ENCODE data around the gene YOD1. TPM values are rescaled to one million over a fixed set of nuclear protein-coding genes. Genes with fewer than 3 reads are reported as not detected.

The YOD1 gene
- total and polyA plus RNA-seq, 2 of the 13 experiments (the other 11 are each of a cell fraction or from before 2014, with no cell fraction given): 3.4 to 9.1 TPM

DNA sequence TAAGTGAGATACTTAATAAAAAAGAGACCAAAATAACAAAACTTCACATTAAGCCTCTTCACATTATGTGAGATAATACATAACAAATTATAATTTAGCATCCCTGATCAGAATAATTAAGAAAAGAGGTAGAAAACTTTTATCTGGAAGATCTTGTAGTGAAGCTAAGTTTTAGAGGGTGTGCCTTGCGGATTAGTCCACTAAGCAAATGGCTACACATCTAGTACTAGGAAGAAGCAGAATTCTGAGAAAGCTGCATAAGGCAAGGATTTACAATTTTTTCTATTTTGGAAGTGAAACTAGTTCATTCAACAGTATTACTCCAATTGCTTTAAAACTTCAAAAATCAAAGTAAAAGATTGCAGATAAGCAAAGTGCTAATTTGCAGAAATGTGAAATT is 3.5 kb downstream of the YOD1 start:
- CTCF ChIA-PET (ENCODE audit: low intra/inter-chr PET ratio, low total read pairs): no interaction called here
- H3K4me2 ChIP-seq (ENCODE audit: low read depth, low read length): peak overlapping the region; percentile 52
- no peak overlapping the region for H3K9ac ChIP-seq (ENCODE audit: insufficient read depth, low read depth, low read length)
- TF ChIP-seq, protein P1, sequence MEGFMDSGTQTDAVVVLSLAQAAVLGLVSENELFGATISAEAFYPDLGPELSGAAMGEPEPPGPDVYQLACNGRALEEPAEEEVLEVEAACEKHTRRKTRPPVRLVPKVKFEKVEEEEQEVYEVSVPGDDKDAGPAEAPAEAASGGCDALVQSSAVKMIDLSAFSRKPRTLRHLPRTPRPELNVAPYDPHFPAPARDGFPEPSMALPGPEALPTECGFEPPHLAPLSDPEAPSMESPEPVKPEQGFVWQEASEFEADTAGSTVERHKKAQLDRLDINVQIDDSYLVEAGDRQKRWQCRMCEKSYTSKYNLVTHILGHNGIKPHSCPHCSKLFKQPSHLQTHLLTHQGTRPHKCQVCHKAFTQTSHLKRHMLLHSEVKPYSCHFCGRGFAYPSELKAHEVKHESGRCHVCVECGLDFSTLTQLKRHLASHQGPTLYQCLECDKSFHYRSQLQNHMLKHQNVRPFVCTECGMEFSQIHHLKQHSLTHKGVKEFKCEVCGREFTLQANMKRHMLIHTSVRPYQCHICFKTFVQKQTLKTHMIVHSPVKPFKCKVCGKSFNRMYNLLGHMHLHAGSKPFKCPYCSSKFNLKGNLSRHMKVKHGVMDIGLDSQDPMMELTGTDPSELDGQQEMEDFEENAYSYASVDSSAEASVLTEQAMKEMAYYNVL (CRISPR knock-in tag; IDR thresholded peaks at IDR 0.05; ENCODE audit: borderline replicate concordance): no peak
- TF ChIP-seq, protein P2, sequence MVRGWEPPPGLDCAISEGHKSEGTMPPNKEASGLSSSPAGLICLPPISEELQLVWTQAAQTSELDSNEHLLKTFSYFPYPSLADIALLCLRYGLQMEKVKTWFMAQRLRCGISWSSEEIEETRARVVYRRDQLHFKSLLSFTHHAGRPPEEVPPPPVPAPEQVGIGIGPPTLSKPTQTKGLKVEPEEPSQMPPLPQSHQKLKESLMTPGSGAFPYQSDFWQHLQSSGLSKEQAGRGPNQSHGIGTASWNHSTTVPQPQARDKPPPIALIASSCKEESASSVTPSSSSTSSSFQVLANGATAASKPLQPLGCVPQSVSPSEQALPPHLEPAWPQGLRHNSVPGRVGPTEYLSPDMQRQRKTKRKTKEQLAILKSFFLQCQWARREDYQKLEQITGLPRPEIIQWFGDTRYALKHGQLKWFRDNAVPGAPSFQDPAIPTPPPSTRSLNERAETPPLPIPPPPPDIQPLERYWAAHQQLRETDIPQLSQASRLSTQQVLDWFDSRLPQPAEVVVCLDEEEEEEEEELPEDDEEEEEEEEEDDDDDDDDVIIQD (CRISPR knock-in tag; IDR thresholded peaks at IDR 0.05; ENCODE audit: low read depth): no peak
- TF ChIP-seq, protein P3, sequence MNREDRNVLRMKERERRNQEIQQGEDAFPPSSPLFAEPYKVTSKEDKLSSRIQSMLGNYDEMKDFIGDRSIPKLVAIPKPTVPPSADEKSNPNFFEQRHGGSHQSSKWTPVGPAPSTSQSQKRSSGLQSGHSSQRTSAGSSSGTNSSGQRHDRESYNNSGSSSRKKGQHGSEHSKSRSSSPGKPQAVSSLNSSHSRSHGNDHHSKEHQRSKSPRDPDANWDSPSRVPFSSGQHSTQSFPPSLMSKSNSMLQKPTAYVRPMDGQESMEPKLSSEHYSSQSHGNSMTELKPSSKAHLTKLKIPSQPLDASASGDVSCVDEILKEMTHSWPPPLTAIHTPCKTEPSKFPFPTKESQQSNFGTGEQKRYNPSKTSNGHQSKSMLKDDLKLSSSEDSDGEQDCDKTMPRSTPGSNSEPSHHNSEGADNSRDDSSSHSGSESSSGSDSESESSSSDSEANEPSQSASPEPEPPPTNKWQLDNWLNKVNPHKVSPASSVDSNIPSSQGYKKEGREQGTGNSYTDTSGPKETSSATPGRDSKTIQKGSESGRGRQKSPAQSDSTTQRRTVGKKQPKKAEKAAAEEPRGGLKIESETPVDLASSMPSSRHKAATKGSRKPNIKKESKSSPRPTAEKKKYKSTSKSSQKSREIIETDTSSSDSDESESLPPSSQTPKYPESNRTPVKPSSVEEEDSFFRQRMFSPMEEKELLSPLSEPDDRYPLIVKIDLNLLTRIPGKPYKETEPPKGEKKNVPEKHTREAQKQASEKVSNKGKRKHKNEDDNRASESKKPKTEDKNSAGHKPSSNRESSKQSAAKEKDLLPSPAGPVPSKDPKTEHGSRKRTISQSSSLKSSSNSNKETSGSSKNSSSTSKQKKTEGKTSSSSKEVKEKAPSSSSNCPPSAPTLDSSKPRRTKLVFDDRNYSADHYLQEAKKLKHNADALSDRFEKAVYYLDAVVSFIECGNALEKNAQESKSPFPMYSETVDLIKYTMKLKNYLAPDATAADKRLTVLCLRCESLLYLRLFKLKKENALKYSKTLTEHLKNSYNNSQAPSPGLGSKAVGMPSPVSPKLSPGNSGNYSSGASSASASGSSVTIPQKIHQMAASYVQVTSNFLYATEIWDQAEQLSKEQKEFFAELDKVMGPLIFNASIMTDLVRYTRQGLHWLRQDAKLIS (CRISPR knock-in tag; IDR thresholded peaks at IDR 0.05): no peak
- no peak for TF ChIP-seq ZNF446 (CRISPR knock-in tag; IDR thresholded peaks at IDR 0.05)
- TF ChIP-seq SMARCE1 (IDR thresholded peaks at IDR 0.05; ENCODE audit: borderline replicate concordance): no peak
- peaks cover 72% of the 10 kb centered on the region for H3K4me1 ChIP-seq (ENCODE audit: insufficient read depth, low read length)
- DNase-seq (ENCODE audit: low spot score) (no peak), FAIRE-seq (no peak), ATAC-seq (no peak)
- no peak overlapping the region for H2AFZ ChIP-seq (ENCODE audit: low read length)
- intact Hi-C loops (cut with micrococcal nuclease; ENCODE audit: unreplicated experiment) (no loop called here), in situ Hi-C loops (cut with HindIII; ENCODE audit: extremely low pct_ligation_motif_present, low pct_unique_long_range_greater_than_20kb) (no loop called here)
- POLR2A ChIA-PET: interaction anchor here (2.1 kb wide), 1 partner anchor 15 kb away, joined by 5 read pairs; the partner anchor contains the start of gene C1orf116
- H3K36me3 ChIP-seq (replicated peaks in 1 of 2; ENCODE audit: control insufficient read depth in 1 of 2, insufficient read depth in 2 of 2, low read length in 2 of 2): peaks cover 0 to 10% of the 10 kb centered on the region in 2 experiments; a peak in 1 of 5 replicates
- H3K27me3 ChIP-seq (ENCODE audit: control insufficient read depth in 1 of 2, insufficient read depth in 2 of 2, low read length in 2 of 2): no peaks in the 10 kb centered on the region; a peak in 1 of 5 replicates
- no peak overlapping the region for H3K27ac ChIP-seq (ENCODE audit: extremely low read length, insufficient read depth, low read length)
- H4K20me1 ChIP-seq (ENCODE audit: insufficient read depth, low read length): no peaks in the 10 kb centered on the region; the same call in none of the 2 replicates
- BruUV-seq (replicated peaks): no TSS peak
- H3K79me2 ChIP-seq (ENCODE audit: insufficient read depth, low read length): peaks cover 56% of the 10 kb centered on the region
- 100% methylated on average over 1 of the region's 1 CpG for WGBS (ENCODE audit: low lambda C conversion rate)
- H3K9me3 ChIP-seq (ENCODE audit: low read length): no peaks in the 10 kb centered on the region
- H3K4me3 ChIP-seq (replicated peaks in 1 of 3; ENCODE audit: insufficient read depth in 1 of 3, low read depth in 2 of 3, low read length in 3 of 3): 0 out of 6 replicates have a peak overlapping the region, but pooled peaks of 1 of the 3 experiments have one; percentile 20
